GM12892 (cell line): ENCODE results near the gene PML.

Source experiments
- POLR2A ChIP-seq: IDR thresholded peaks from 2 replicates; pipeline ENCODE4 v1.6.1; 2011; ENCODE audit warnings: low read depth, low read length, control low read depth
- TAF1 ChIP-seq: IDR thresholded peaks from 2 replicates; pipeline ENCODE4 v1.6.1; 2011; ENCODE audit warnings: low read depth, mild to moderate bottlenecking, control low read depth, low read length, borderline replicate concordance

DNA sequence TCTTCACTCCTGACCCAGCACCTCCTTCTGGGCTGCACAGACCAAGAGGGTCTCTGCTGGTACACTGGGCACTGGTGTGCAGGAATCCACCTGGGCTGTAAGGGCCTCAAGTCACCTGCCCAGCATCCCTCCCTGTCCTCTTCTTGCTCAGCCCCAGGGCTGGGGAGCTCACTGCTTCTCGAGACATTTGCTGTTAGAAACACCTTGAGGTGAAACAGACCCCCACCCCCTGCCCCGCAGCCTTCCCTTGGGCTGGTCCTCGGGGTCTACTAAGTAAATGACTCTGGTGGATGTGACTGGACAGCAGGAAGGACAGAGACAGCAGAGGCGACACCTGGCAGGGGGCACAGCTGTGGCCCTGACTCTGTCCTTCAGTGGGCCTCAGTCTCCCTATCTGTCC, 39.2 kb upstream of the PML start:
- TF ChIP-seq POLR2A (no peak), TAF1 (no peak)
